G401 (cell line): ENCODE measurements around the gene FKBP11. TPM values are rescaled to one million over a fixed set of nuclear protein-coding genes. Genes with fewer than 3 reads are reported as not detected.
"Not testable (repeated sequence)": the region's sequence is repeated elsewhere in the genome, so short reads cannot be mapped to it uniquely, and the experiment has no call there.

Experiments
- DNase-seq: peaks from one replicate; pipeline ENCODE4 v3.0.0-alpha.2; 2015; ENCODE audit warnings: low spot score
- in situ Hi-C: cut with HindIII; loops from 2 replicates; pipeline ENCODE4 v1.10.0; 2016; ENCODE audit warnings: low sequenced_read_pairs, mixed read lengths
- total RNA-seq: library from RNA; depleted of rRNA; stranded (reverse); fragments of >200 nt; shearing (Covaris generic); gene quantifications from 2 replicates; pipeline ENCODE4 v1.2.3, GENCODE V29; 2014

Gene FKBP11
- total RNA-seq, 1 experiment from 2014 or later, result 2.8 TPM

- peak; percentile 31 for DNase-seq
- in situ Hi-C loops, result no loop called here
Observed at GRCh38 chr12:48924617-48925303, 532 bp downstream of the FKBP11 start.

GRCh38 chr12:48923117-48923516, 2.2 kb downstream of the FKBP11 start:
- no peak for DNase-seq
- in situ Hi-C loops, result no loop called here

GRCh38 chr12:48917857-48918537, 7.3 kb downstream of the FKBP11 start:
- no peak for DNase-seq

GRCh38 chr12:48910196-48910595, 15.1 kb downstream of the FKBP11 start:
- in situ Hi-C loops, result no loop called here
- DNase-seq, result no peak

More at GRCh38 chr12:48917857-48918537, 7.3 kb downstream of the FKBP11 start:
- in situ Hi-C loops, result no loop called here

GRCh38 chr12:48909698-48910097, 15.6 kb downstream of the FKBP11 start:
- DNase-seq, in situ Hi-C loops: not testable (repeated sequence)

GRCh38 chr12:48907245-48907644, 18.0 kb downstream of the FKBP11 start:
- in situ Hi-C loops, result no loop called here
- DNase-seq, result no peak

GRCh38 chr12:48903982-48904411, 21.3 kb downstream of the FKBP11 start:
- peak; percentile 69 for DNase-seq
- in situ Hi-C loops, result no loop called here

GRCh38 chr12:48903363-48903981, 21.8 kb downstream of the FKBP11 start:
- DNase-seq, result no peak
- in situ Hi-C loops, result no loop called here

GRCh38 chr12:48901278-48901677, 24.0 kb downstream of the FKBP11 start:
- in situ Hi-C loops, result no loop called here
- no peak for DNase-seq

GRCh38 chr12:48899651-48900050, 25.6 kb downstream of the FKBP11 start:
- no peak for DNase-seq
- in situ Hi-C loops, result no loop called here

- DNase-seq, result no peak
- in situ Hi-C loops, result no loop called here
Observed at GRCh38 chr12:48894271-48894670, 31.0 kb downstream of the FKBP11 start.

- DNase-seq, result peak; percentile 95
- in situ Hi-C loops, result no loop called here
Observed at GRCh38 chr12:48890657-48891418, 34.5 kb downstream of the FKBP11 start.

- peak; percentile 19 for DNase-seq
- in situ Hi-C loops, result no loop called here
Observed at GRCh38 chr12:48889679-48890078, 35.6 kb downstream of the FKBP11 start.

- no peak for DNase-seq
- in situ Hi-C loops, result no loop called here
Observed at GRCh38 chr12:48883305-48884161, 41.8 kb downstream of the FKBP11 start.

GRCh38 chr12:48882972-48883304, 42.4 kb downstream of the FKBP11 start:
- DNase-seq, result no peak
- in situ Hi-C loops, result no loop called here

- no peak for DNase-seq
- in situ Hi-C loops, result no loop called here
Observed at GRCh38 chr12:48882315-48882687, 43.0 kb downstream of the FKBP11 start.

GRCh38 chr12:48881686-48882314, 43.5 kb downstream of the FKBP11 start:
- no peak for DNase-seq
- in situ Hi-C loops, result no loop called here

- DNase-seq, result no peak
- in situ Hi-C loops, result no loop called here
Observed at GRCh38 chr12:48880647-48881046, 44.6 kb downstream of the FKBP11 start.
